ENCODE measurements around the gene ACADL. TPM values are rescaled to one million over a fixed set of nuclear protein-coding genes. Genes with fewer than 3 reads are reported as not detected.

ACADL gene
- total RNA-seq, 2 experiments from 2014 or later = not detected

DNA sequence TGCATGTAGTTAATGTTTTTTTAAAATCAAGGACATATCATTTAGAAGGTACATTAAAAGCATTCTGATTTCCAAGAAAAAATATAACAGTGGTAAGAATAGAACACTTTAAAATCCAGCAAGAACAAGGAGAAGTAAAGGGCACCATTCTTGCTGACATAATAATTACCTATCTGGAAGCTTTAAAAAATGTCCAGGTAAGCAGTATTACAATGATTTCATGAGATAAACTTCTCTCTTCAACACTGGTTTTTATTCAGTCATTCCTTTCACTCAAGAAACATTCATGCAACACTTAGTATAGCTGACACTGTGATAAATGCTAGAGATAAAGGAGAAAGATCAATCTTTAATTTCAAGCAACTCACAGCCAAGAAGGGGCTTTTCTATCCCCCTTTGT is 51.2 kb downstream of the ACADL start:
- Mint-ChIP-seq H3K4me3 (no peak overlapping the region), H3K27me3 (peaks cover 52% of the 10 kb centered on the region), H3K9me3 (no peaks in the 10 kb centered on the region), H3K4me1 (peaks cover 18% of the 10 kb centered on the region), H3K27ac (no peak overlapping the region), H3K36me3 (ENCODE audit: low read depth) (no peaks in the 10 kb centered on the region)
- ChIA-PET CTCF (interaction anchor here (1.0 kb wide), 1 partner anchor 22 kb away, joined by 3 read pairs; no protein-coding TSS in a partner anchor), POLR2A (no interaction called here)
- no peak for DNase-seq

DNA sequence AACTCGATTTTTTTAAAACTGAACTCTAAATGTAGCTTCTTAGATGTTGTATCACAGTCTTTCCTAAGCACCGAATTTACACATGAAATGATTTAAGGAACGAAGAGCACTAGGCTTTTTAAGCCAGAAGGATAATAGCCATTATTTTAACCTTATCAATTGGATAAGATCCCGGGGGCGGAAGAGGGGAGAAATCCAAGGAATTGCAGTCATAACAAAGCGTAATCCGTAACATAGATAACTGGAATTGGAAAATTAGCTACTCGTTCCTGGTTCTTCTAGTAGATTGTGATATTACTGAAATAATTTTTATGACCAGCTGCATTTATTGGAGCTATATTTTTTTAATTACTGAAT is 53.0 kb downstream of the ACADL start:
- no peak for DNase-seq
- H3K4me3 Mint-ChIP-seq = peak overlapping the region; percentile 81
- POLR2A ChIA-PET = no interaction called here
- peak overlapping the region; percentile 26 for H3K27ac Mint-ChIP-seq
- H3K27me3 Mint-ChIP-seq = peaks cover 42% of the 10 kb centered on the region
- H3K36me3 Mint-ChIP-seq (ENCODE audit: low read depth) = no peaks in the 10 kb centered on the region
- no peaks in the 10 kb centered on the region for H3K9me3 Mint-ChIP-seq
- peaks cover 26% of the 10 kb centered on the region for H3K4me1 Mint-ChIP-seq
- CTCF ChIA-PET = interaction anchor here (1.4 kb wide), 1 partner anchor 26 kb away, joined by 3 read pairs; no protein-coding TSS in a partner anchor

DNA sequence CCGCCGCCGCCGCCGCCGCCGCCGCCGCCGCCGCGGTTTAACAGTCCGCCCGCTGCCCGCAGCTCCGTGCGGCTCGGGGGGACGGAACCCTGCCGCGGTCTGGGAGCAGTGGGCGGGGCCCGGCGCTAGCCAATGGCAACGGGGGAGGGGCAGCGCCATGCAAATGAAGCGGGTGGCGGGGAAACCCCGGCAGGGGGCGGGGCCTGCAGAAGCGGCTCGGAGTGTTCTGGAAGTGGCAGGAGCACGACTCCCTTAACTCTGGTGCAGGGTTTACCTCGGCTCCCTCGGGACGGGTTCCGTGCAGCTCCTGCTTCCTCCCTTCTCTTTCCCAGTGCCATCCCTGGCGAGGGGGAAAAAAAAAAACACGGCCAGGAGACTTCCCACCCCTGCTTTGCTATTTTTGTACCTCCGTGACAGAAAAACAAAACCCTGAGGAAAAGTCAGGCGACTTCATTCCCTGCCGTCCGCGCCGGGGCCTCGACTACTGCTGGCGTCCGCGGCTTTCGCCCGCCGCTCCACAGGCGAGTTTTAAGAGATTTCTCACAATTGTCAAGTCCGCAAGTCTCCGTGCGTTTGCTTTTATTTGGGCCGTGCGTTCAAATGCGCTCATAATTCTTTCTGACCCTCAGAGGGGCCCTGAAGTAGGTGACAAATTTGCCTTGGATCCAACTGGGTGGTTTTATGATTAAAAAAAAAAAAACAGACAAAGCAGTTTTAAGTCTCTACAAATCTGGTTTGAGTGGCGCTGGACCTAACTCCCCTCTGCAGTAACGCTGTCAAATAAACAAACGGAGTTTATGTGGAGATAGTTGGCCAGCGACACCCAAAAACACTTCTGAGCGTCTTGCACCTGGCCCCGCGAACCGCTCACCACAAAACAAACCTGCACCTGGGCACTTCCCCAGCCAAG is 53.7 kb downstream of the ACADL start, which contains the start of gene KANSL1L:
Gene KANSL1L, minus strand, starts transcription at position 101 of the 910 bp plus-strand sequence. CDS start 16,827 bp downstream, outside the sequence.
- ChIA-PET CTCF (interaction anchor here (1.4 kb wide), 1 partner anchor 27 kb away, joined by 3 read pairs; no protein-coding TSS in a partner anchor), POLR2A (interaction anchor here (0.8 to 1.5 kb wide), 6 partner anchors 9 to 179 kb away, joined by 3 to 6 read pairs (median 4); no protein-coding TSS in a partner anchor)
- Mint-ChIP-seq H3K27ac (peak within 1 kb of the TSS; percentile 82), H3K36me3 (ENCODE audit: low read depth) (no peaks in the 10 kb centered on the region), H3K4me3 (peak within 1 kb of the TSS; percentile 81), H3K9me3 (no peaks in the 10 kb centered on the region), H3K27me3 (peaks cover 36% of the 10 kb centered on the region), H3K4me1 (peaks cover 26% of the 10 kb centered on the region)
- peak; percentile 95 for DNase-seq

DNA sequence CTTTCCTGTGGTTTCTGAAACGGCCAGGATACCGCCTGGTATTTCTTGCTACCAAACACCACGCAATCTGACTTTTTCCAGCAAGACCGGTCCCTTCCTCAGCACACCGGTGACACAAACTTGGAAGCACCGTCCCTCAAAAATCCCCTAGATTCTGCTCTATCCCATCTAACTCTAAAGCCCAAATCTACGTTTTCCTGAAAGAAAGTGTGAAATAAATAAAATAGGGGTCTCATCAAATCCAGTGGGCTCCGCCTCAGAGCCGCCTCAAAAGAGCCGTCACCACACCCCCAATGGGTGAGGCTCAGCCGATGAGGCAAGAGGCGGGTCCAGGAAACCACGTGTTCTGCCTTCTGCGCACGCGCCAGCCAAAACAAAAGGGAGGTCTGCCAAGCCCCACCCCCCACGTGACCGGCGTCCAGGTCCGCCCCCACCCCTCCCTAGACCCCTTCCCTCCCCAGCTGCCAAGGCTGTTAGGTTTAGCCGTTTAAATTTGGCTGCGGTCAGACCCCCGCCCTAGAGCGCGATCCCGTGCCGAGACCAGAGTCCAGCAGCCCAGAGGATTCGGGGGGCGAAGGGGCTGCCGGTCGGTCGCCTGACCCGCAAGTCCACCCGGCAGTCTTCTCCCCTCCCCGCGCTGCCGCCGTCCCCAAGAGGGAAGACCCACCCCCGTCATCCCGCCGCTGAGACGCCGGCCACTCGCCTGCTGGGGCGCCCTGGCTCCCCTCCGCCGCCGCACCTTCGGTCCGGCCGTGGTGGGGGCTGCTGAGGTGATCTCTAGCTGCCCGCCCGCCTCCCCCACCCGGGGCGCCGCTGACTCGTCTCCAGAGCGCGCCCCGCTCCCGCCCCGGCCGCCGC is 54.6 kb downstream of the ACADL start:
- Mint-ChIP-seq H3K27me3 (peaks cover 30% of the 10 kb centered on the region), H3K4me3 (peak overlapping the region; percentile 81), H3K27ac (peak overlapping the region; percentile 82), H3K9me3 (no peaks in the 10 kb centered on the region), H3K36me3 (ENCODE audit: low read depth) (no peaks in the 10 kb centered on the region), H3K4me1 (peaks cover 26% of the 10 kb centered on the region)
- DNase-seq = peak; percentile 97
- CTCF ChIA-PET = no interaction called here
- POLR2A ChIA-PET = interaction anchor here (0.9 to 1.5 kb wide), 5 partner anchors 9 to 168 kb away, joined by 3 to 6 read pairs (median 3); no protein-coding TSS in a partner anchor

DNA sequence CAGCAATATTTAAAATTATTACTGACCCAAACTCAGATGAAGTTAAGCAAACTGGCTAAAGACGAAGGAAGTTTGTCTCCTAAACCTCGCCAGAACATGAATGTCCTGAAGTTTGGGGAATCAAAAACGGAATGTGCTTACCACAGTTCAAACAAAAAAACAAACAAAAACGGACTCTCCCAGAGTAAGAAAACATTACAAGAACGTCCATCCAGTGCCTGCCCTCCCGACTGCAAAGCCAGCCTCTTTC is 55.1 kb downstream of the ACADL start:
- no peak for DNase-seq
- peak overlapping the region; percentile 82 for H3K27ac Mint-ChIP-seq
- CTCF ChIA-PET = no interaction called here
- H3K27me3 Mint-ChIP-seq = peaks cover 28% of the 10 kb centered on the region
- no peaks in the 10 kb centered on the region for H3K36me3 Mint-ChIP-seq (ENCODE audit: low read depth)
- H3K9me3 Mint-ChIP-seq = no peaks in the 10 kb centered on the region
- POLR2A ChIA-PET = interaction anchor here (1.0 to 1.5 kb wide), 4 partner anchors 8 to 166 kb away, joined by 3 to 6 read pairs (median 3); no protein-coding TSS in a partner anchor
- H3K4me3 Mint-ChIP-seq = peak overlapping the region; percentile 81
- peaks cover 26% of the 10 kb centered on the region for H3K4me1 Mint-ChIP-seq

DNA sequence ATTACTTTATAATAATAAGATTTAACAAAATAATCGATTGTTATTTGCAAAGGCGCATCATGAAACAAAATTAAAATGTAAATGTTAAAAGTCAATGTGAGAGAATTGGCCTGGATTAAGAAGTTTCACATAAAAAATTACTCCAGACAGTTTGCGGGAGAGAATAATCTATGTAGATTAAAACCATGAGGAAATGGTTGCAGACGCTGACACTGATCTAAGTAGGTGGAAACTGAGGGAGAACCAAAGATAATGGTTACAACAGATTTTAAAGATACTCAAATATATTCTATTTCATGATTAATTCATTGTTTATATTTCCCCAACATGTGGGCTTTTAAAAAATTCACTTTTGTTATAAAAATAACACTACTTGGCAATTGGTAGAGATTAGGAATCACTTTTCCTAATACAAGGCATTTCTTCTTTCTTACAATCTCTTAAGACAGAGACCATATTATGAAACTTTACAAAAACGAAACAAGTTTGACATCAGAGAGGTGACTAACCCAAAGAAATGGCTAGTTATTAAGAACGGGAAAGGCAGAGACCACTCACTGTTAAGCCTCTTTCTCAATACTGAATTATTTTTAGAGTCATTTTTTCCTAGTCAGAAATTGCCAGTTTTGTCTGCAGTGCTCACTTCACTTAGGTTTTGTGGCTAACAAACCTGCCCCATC is 55.6 kb downstream of the ACADL start:
- ChIA-PET POLR2A (no interaction called here), CTCF (no interaction called here)
- no peaks in the 10 kb centered on the region for H3K36me3 Mint-ChIP-seq (ENCODE audit: low read depth)
- H3K4me3 Mint-ChIP-seq = peak overlapping the region; percentile 81
- peak overlapping the region; percentile 82 for H3K27ac Mint-ChIP-seq
- peaks cover 27% of the 10 kb centered on the region for H3K27me3 Mint-ChIP-seq
- H3K4me1 Mint-ChIP-seq = peaks cover 26% of the 10 kb centered on the region
- H3K9me3 Mint-ChIP-seq = no peaks in the 10 kb centered on the region
- no peak for DNase-seq

DNA sequence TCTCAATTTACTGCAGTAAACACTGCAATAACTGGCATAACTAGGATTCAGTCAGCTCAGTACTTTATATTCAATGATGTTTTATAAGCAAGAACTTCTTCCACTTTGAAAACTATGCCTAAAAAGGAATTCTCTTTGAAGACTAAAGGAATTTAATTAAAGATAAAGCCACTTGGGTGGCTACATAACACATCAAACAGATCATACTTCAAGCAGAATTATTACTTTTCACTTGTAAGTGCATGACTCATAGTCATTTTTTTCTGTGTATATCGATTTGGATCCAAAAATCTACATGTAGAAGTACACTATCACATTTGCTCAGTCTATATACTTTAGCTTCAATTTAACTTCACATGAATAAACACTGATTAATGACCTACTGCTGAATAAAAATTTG is 58.0 kb downstream of the ACADL start:
- no peak overlapping the region for H3K4me3 Mint-ChIP-seq
- no peak overlapping the region for H3K27ac Mint-ChIP-seq
- H3K4me1 Mint-ChIP-seq = peaks cover 30% of the 10 kb centered on the region
- DNase-seq = no peak
- no peaks in the 10 kb centered on the region for H3K9me3 Mint-ChIP-seq
- peaks cover 9% of the 10 kb centered on the region for H3K27me3 Mint-ChIP-seq
- ChIA-PET CTCF (no interaction called here), POLR2A (no interaction called here)
- H3K36me3 Mint-ChIP-seq (ENCODE audit: low read depth) = no peaks in the 10 kb centered on the region

DNA sequence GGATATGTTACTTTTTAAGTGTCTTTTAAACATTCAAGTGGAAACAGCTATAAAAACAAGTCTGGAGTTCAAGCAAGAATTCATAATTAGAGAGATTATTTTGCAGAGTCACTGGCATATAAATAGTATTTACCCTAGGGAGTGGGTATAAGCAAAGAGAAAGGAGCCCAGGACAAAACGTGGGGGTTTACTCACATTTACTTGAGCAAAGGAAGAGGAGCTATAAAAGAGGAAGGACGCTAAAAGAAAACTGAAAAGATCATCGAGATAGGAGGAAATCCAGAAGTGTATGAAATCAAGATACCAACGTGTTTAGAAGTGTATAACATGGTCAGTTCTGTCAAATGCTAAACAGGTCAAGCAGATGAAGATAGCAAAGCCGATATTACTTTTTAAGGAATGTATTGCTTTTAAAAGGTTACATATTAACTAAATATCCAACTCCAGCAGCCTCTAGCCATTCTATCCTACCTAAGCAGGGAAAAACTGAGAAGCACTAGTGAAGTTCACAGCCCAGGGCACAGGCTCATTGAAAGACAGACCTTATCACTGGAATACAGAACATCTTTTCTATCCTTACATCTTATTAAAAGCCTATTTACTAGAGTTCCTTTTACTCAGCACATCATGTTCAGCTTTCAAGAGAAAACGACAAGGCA is 62.7 kb downstream of the ACADL start:
- ChIA-PET POLR2A (interaction anchor here (0.9 kb wide), 1 partner anchor 8 kb away, joined by 3 read pairs; no protein-coding TSS in a partner anchor), CTCF (no interaction called here)
- peaks cover 4% of the 10 kb centered on the region for H3K4me1 Mint-ChIP-seq
- H3K36me3 Mint-ChIP-seq (ENCODE audit: low read depth) = no peaks in the 10 kb centered on the region
- H3K27me3 Mint-ChIP-seq = no peaks in the 10 kb centered on the region
- no peaks in the 10 kb centered on the region for H3K9me3 Mint-ChIP-seq
- no peak overlapping the region for H3K27ac Mint-ChIP-seq
- DNase-seq = no peak
- no peak overlapping the region for H3K4me3 Mint-ChIP-seq

DNA sequence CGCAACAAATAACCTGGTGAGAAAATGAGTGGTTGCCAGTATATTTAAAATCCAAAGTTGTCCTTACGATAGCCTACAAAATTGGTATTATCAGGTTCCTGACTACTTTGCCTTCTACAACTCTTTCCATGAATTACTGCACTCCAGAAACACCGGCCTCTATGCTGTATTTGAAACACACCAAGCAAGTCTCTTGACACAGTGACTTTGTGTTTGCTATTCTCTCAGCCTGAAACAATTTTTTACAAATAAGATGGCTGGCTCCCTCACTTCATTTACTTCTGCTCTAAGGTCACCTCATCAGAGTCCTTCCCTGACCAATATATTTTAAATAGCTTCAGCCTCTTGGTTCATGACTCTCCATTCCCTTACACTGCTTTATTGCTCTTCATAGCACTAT is 66.2 kb downstream of the ACADL start:
- DNase-seq = no peak
- ChIA-PET CTCF (no interaction called here), POLR2A (no interaction called here)
- H3K4me1 Mint-ChIP-seq = peaks cover 4% of the 10 kb centered on the region
- H3K27ac Mint-ChIP-seq = no peak overlapping the region
- H3K27me3 Mint-ChIP-seq = no peaks in the 10 kb centered on the region
- no peaks in the 10 kb centered on the region for H3K9me3 Mint-ChIP-seq
- no peaks in the 10 kb centered on the region for H3K36me3 Mint-ChIP-seq (ENCODE audit: low read depth)
- H3K4me3 Mint-ChIP-seq = no peak overlapping the region

DNA sequence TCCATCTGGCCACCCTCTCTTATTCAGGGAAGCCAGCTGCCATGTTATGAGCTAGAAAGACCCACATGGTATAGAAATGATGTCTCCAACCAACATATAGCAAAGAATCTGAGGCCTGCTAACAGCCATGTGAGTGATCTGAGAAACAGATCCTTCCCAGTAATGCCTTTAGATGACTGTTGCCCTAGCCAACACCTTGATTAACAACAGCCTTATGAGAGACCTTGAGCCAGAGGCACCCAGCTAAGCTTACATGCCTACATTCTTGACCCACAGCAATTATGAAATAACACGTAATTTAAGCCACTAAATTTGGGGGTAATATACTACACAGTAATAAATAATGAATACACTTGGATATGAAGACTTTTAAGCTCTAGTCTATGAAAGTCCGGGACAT is 67.0 kb downstream of the ACADL start:
- Mint-ChIP-seq H3K27ac (no peak overlapping the region), H3K9me3 (no peaks in the 10 kb centered on the region), H3K4me1 (peaks cover 3% of the 10 kb centered on the region), H3K4me3 (no peak overlapping the region), H3K36me3 (ENCODE audit: low read depth) (no peaks in the 10 kb centered on the region), H3K27me3 (no peaks in the 10 kb centered on the region)
- ChIA-PET CTCF (no interaction called here), POLR2A (no interaction called here)
- DNase-seq = no peak

DNA sequence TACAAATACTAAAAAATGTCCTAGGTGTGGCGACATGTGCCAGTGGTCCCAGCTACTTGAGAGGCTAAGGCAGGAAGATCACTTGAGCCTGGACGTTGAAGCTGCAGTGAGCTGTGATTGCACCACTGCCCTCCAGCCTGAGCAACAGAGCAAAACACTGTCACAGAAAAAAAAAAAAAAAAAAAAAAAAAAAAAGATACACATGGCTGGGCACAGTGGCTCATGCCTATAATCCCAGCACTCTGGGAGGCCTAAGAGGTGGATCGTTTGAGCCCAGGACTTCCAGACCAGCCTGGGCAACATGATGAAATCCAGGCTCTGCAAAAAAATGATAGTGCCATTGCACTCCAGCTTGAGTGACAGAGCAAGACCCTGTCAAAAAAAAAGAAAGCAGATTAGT is 67.7 kb downstream of the ACADL start:
- Mint-ChIP-seq H3K36me3 (ENCODE audit: low read depth) (no peaks in the 10 kb centered on the region), H3K4me3 (no peak overlapping the region), H3K27ac (no peak overlapping the region), H3K9me3 (no peaks in the 10 kb centered on the region), H3K4me1 (no peaks in the 10 kb centered on the region), H3K27me3 (no peaks in the 10 kb centered on the region)
- CTCF ChIA-PET = no interaction called here
- POLR2A ChIA-PET = no interaction called here
- no peak for DNase-seq

DNA sequence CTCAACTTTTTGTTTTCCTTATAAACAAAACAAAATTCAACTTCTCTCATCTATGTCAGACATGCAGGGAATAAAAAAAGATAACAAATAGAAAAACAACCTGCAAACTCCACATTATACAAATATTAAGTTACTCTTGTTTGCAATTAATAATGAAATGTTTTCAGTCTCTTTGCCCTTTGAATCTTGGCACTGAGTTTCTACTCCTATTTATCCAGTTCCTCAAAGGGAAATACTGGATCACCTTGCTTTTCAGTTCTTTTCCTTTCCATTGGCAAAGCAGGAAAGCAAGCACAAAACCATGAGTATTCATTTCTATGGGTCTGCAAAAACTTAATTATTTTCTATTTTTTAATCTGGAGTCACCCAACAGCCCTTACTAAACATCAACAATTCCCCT is 77.6 kb downstream of the ACADL start:
- POLR2A ChIA-PET = no interaction called here
- no peak overlapping the region for H3K4me3 Mint-ChIP-seq
- no peak for DNase-seq
- H3K27me3 Mint-ChIP-seq = no peaks in the 10 kb centered on the region
- no peak overlapping the region for H3K27ac Mint-ChIP-seq
- peaks cover 10% of the 10 kb centered on the region for H3K36me3 Mint-ChIP-seq (ENCODE audit: low read depth)
- H3K9me3 Mint-ChIP-seq = no peaks in the 10 kb centered on the region
- CTCF ChIA-PET = no interaction called here
- H3K4me1 Mint-ChIP-seq = no peaks in the 10 kb centered on the region

All from activated CD4-positive, alpha-beta memory T cell treated with anti-CD3 and anti-CD28 coated beads, Interleukin-2, amount 10 ng/mL, durations not matched to agents 7 days and 5 days (primary cell).